GM13977 (cell line): Measurements from ENCODE around the gene MYNN.
A peak's percentile ranks its signal among the peaks of the same experiment; 100 is the strongest.

Experiments used
- DNase-seq: peaks from one replicate; pipeline ENCODE4 v3.0.0; 2012; ENCODE audit warnings: low spot score
- CTCF ChIP-seq: IDR thresholded peaks from 2 replicates; pipeline ENCODE4 v1.5.1; 2012; ENCODE audit warnings: mild to moderate bottlenecking, control low read depth; ENCODE audit not compliant: insufficient read depth; ENCODE audit errors: extremely low read depth, missing control alignments
- in situ Hi-C: fragments of 300-500 bp; cut with MboI; formaldehyde crosslinking; loops from one replicate; pipeline ENCODE4 v1.12.0; 2022; ENCODE audit warnings: low sequenced_read_pairs, low pct_unique_long_range_greater_than_20kb, mixed read lengths, inconsistent platforms; ENCODE audit not compliant: unreplicated experiment

Gene MYNN

DNA sequence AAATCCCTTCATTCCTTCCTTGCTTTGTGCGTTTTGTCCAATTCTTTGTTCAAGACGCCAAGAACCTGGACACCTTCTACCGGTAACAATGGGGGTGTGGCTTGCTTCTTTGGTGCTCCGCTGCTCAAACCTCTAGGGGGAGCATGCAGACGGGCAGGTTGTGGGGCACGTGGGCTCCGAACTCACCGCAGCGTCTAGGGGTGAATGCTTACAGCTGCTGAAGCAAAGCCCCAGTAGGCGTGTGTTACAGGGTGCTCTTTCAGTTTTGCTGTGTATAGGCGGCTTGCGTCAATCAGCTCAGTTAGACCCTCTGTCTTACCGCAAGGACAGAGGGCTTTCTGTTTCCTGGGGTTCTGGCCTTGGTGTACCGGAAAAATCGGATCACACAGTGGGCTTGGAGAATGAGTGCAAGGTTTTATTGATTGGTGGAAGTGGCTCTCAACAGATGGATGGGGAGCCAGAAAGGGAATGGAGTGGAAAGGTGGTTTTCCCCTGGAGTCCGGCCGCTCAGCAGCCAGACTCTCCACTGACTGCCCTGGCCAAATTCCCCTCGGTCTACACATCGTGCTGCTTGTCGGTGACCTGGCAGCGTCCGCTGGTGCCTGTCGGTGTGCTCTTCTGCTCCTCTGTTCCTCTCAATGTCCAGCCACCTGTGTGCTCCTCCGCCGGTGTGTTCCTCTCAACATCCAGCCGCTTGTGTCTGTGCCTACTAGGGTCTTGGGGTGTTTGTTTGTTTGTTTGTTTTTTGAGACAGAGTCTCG lies 40.7 kb downstream of the MYNN start:
- DNase-seq, result peak; percentile 76
- peak; percentile 78 for TF ChIP-seq CTCF
- in situ Hi-C loops, result no loop called here

- TF ChIP-seq CTCF, result no peak
- in situ Hi-C loops, result no loop called here
Measured at GRCh38 chr3:169815590-169816150, 42.5 kb downstream of the MYNN start.

DNA sequence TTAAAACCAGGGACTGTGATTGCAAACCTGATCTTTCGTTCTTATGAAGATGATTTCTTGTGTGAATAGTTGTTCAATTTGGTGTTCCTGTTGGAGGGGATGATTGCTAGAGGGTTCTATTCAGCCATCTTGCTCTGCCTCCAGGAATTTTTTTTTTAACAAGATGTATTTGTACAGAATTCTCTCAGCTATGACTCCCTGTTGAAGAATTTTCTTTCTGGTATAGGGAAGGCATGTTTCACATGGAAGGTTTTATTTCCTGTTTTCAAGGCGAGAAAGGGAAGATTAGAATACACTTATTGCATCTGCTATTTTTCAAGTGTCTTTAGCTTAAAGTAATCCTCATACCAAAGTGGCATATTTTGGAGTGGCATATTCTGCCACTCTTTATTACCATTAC lies 45.1 kb downstream of the MYNN start:
- no peak for TF ChIP-seq CTCF
- in situ Hi-C loops, result no loop called here
- DNase-seq, result no peak

More at GRCh38 chr3:169815590-169816150, 42.5 kb downstream of the MYNN start:
- DNase-seq, result no peak

DNA sequence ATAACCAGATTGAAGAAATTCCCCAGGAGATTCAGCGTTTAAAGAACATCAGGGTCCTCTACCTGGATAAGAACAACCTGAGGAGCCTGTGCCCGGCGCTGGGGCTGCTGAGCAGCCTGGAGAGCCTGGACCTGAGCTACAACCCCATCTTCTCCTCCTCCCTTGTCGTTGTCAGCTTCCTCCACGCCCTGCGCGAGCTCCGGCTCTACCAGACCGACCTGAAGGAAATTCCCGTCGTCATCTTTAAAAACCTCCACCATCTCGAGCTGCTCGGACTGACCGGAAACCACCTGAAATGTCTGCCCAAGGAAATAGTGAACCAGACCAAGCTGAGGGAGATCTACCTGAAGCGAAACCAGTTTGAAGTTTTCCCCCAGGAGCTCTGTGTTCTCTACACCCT lies 48.9 kb downstream of the MYNN start:
- in situ Hi-C loops, result no loop called here
- DNase-seq, result no peak

GRCh38 chr3:169822540-169822939 lies 49.3 kb downstream of the MYNN start:
- DNase-seq, result no peak
- in situ Hi-C loops, result no loop called here
- no peak for TF ChIP-seq CTCF

More for the DNA sequence above, 48.9 kb downstream of the MYNN start:
- TF ChIP-seq CTCF, result no peak

DNA sequence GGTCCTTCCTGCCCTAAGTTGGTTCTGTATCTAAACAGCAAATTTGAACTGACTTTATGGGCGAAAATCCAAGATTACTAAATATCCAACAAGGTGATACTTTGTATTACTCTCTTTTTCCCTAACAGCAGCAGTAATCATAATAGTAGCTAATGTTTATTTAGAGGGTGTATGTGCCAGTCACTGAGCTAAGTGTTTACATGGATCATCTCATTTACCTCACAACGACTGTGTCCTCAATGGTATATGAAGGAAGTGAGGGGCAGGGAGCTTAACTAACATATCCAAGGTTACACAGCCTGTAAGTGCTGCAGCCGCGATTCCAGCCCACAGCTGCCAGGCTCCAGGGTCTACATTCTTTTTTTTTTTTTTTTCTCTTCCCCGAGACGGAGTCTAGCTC lies 49.8 kb downstream of the MYNN start:
- TF ChIP-seq CTCF, result no peak
- in situ Hi-C loops, result no loop called here
- no peak for DNase-seq
